ENCODE measurements around the gene RUNX2. TPM values are rescaled to one million over a fixed set of nuclear protein-coding genes. Genes with fewer than 3 reads are reported as not detected.
"Not testable (repeated sequence)": the region's sequence is repeated elsewhere in the genome, so short reads cannot be mapped to it uniquely, and the experiment has no call there.

RUNX2 gene
- total RNA-seq, 1 experiment from 2014 or later, result 3.8 TPM

DNA sequence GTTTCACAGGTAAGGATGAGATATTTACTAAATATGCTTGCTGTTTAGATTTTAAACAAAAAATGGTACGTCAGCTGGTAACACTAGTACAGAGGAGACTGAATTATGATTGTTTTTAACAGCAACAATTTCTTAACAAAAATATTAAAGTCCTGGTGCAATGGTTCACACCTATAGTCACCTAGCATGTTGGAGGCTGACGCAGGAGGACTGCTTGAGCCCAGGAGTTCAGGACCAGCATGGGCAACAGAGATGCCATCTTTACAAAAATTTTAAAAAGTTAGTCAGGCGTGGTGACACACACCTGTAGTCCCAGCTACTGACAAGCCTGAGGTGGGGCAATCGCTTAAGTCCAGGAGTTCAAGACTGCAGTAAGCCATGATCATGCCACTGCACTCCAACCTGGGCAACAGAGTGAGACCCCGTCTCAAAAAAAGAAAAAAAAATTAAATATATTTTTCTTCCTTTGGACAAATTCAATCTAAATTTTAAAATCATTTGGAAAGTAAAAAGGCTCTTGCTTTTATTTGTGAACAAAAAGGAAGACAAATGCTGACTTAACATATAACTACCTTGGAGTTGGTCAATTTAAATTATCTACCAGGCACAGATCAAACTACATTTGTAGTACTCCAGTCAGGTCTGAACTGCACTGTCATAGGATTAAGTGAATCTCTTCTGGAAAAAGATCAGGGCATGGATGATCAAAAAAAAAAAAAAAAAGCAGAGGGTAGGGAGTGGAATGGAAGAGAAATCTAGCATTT lies 38.2 kb upstream of the RUNX2 start:
- DNase-seq (no peak), ATAC-seq (no peak)
- no peaks in the 10 kb centered on the region for H3K4me1 ChIP-seq (ENCODE audit: insufficient read depth, low read length)
- no peak overlapping the region for H3K27ac ChIP-seq (ENCODE audit: low read length)
- CTCF ChIA-PET, result no interaction called here
- intact Hi-C loops (cut with micrococcal nuclease), result no loop called here
- no peak overlapping the region for H3K4me2 ChIP-seq (ENCODE audit: low read length)
- no peak overlapping the region for H3K9ac ChIP-seq (ENCODE audit: low read length)
- no peaks in the 10 kb centered on the region for H3K9me2 ChIP-seq (replicated peaks; ENCODE audit: low read length)
- no peak overlapping the region for H3K4me3 ChIP-seq (ENCODE audit: low read length)
- no peak for TF ChIP-seq EZH2 (IDR thresholded peaks at IDR 0.05; ENCODE audit: low read length, unreplicated experiment)
- TF ChIP-seq, protein P1, sequence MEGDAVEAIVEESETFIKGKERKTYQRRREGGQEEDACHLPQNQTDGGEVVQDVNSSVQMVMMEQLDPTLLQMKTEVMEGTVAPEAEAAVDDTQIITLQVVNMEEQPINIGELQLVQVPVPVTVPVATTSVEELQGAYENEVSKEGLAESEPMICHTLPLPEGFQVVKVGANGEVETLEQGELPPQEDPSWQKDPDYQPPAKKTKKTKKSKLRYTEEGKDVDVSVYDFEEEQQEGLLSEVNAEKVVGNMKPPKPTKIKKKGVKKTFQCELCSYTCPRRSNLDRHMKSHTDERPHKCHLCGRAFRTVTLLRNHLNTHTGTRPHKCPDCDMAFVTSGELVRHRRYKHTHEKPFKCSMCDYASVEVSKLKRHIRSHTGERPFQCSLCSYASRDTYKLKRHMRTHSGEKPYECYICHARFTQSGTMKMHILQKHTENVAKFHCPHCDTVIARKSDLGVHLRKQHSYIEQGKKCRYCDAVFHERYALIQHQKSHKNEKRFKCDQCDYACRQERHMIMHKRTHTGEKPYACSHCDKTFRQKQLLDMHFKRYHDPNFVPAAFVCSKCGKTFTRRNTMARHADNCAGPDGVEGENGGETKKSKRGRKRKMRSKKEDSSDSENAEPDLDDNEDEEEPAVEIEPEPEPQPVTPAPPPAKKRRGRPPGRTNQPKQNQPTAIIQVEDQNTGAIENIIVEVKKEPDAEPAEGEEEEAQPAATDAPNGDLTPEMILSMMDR (conservative IDR thresholded peaks at IDR 0.05; ENCODE audit: low read depth, low read length), result no peak
- no peak for TF ChIP-seq EZH2phosphoT487 (IDR thresholded peaks at IDR 0.05; ENCODE audit: borderline replicate concordance, low read length)
- H2AFZ ChIP-seq (ENCODE audit: low read length), result no peak overlapping the region
- POLR2A ChIA-PET (ENCODE audit: unreplicated experiment), result no interaction called here
- H3K9me3 ChIP-seq (ENCODE audit: low read length), result no peaks in the 10 kb centered on the region
- no peaks in the 10 kb centered on the region for H4K20me1 ChIP-seq (ENCODE audit: low read length)
- H3K79me2 ChIP-seq (ENCODE audit: low read length), result no peaks in the 10 kb centered on the region
- no peaks in the 10 kb centered on the region for H3K27me3 ChIP-seq (ENCODE audit: low read length)
- H3F3A ChIP-seq (ENCODE audit: low read length, unreplicated experiment), result no peaks in the 10 kb centered on the region
- H3K36me3 ChIP-seq (ENCODE audit: low read depth, low read length), result no peaks in the 10 kb centered on the region
- BruUV-seq (replicated peaks), result no TSS peak

GRCh38 chr6:45293306-45293705 lies 34.8 kb upstream of the RUNX2 start:
- POLR2A ChIA-PET (ENCODE audit: unreplicated experiment), result no interaction called here
- intact Hi-C loops (cut with micrococcal nuclease), result no loop called here

DNA sequence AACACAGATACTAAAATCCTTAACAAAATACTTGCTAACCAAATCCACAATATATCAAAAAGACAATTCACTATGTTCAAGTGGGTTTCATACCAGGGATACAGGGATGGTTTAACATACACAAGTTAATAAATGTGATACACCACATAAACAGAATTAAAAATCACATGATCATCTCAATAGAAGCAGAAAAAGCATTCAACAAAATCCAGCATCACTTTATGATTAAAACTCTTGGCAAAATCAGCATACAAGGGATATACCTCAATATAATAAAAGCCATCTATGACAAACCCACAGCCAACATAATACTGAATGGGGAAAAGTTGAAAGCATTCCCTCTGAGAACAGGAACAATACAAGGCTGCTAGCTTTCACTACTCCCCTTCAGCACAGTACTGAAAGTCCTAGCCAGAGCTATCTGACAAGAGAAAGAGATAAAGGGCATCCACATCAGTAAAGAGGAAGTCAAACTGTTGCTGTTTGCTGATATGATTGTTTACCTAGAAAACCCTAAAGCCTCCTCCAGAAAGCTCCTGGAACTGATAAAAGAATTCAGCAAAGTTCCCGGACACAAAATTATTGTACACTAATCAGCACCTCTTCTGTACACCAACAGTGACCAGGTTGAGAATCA lies 33.9 kb upstream of the RUNX2 start:
- POLR2A ChIA-PET (ENCODE audit: unreplicated experiment); H3K4me1 ChIP-seq (ENCODE audit: insufficient read depth, low read length); H3K27ac ChIP-seq (ENCODE audit: low read length); CTCF ChIA-PET; H3K4me3 ChIP-seq (ENCODE audit: low read length); H4K20me1 ChIP-seq (ENCODE audit: low read length); H3K79me2 ChIP-seq (ENCODE audit: low read length); H3K27me3 ChIP-seq (ENCODE audit: low read length); H3F3A ChIP-seq (ENCODE audit: low read length, unreplicated experiment); H3K9me2 ChIP-seq (replicated peaks; ENCODE audit: low read length); H3K9me3 ChIP-seq (ENCODE audit: low read length); BruUV-seq (replicated peaks); H3K36me3 ChIP-seq (ENCODE audit: low read depth, low read length); H3K9ac ChIP-seq (ENCODE audit: low read length); H2AFZ ChIP-seq (ENCODE audit: low read length); DNase-seq; ATAC-seq; H3K4me2 ChIP-seq (ENCODE audit: low read length); intact Hi-C loops (cut with micrococcal nuclease): not testable (repeated sequence)

More at GRCh38 chr6:45293306-45293705, 34.8 kb upstream of the RUNX2 start:
- Histone ChIP-seq H3K79me2 (ENCODE audit: low read length) (no peaks in the 10 kb centered on the region), H3K4me2 (ENCODE audit: low read length) (no peak overlapping the region), H3F3A (ENCODE audit: low read length, unreplicated experiment) (no peaks in the 10 kb centered on the region), H2AFZ (ENCODE audit: low read length) (no peak overlapping the region), H3K9me3 (ENCODE audit: low read length) (no peaks in the 10 kb centered on the region), H3K27ac (ENCODE audit: low read length) (no peak overlapping the region), H3K9me2 (replicated peaks; ENCODE audit: low read length) (no peaks in the 10 kb centered on the region), H3K4me3 (ENCODE audit: low read length) (no peak overlapping the region), H4K20me1 (ENCODE audit: low read length) (no peaks in the 10 kb centered on the region), H3K4me1 (ENCODE audit: insufficient read depth, low read length) (no peaks in the 10 kb centered on the region), H3K36me3 (ENCODE audit: low read depth, low read length) (no peaks in the 10 kb centered on the region), H3K27me3 (ENCODE audit: low read length) (no peaks in the 10 kb centered on the region), H3K9ac (ENCODE audit: low read length) (no peak overlapping the region)
- CTCF ChIA-PET, result no interaction called here
- TF ChIP-seq EZH2phosphoT487 (IDR thresholded peaks at IDR 0.05; ENCODE audit: borderline replicate concordance, low read length) (no peak), EZH2 (IDR thresholded peaks at IDR 0.05; ENCODE audit: low read length, unreplicated experiment) (no peak)
- TF ChIP-seq, protein P1 (conservative IDR thresholded peaks at IDR 0.05; ENCODE audit: low read depth, low read length), result no peak
- BruUV-seq (replicated peaks), result no TSS peak
- no peak for ATAC-seq
- no peak for DNase-seq

All from PC-3 (cell line).